HepG2 (cell line): ENCODE results near the gene TP53TG5. TPM values are rescaled to one million over a fixed set of nuclear protein-coding genes. Genes with fewer than 3 reads are reported as not detected.
A peak's percentile ranks its signal among the peaks of the same experiment; 100 is the strongest.

Source experiments
- ATAC-seq: fragments of 200-7000 bp; cut with Tn5 transposase; 3 replicates; pipeline ENCODE4 v1.9.1; 2020; ENCODE audit warnings: mild to moderate bottlenecking, moderate library complexity
- BruUV-seq: library from RNA; stranded (reverse); fragments of 400-500 nt; replicated peaks from 2 replicates; lab custom pipeline; 2021; lab: Mats Ljungman, UMichigan
- CTCF ChIA-PET: fragments of 300-600 bp; formaldehyde crosslinking; extraction: SDS; loops from one replicate; lab custom pipeline; 2021; ENCODE audit warnings: low total read pairs, inconsistent platforms, low intra/inter-chr PET ratio; lab: Yijun Ruan, JAX
- POLR2A ChIA-PET: fragments of 350-600 bp; sonication (Branson Sonifier 250); formaldehyde crosslinking; loops from one replicate; lab custom pipeline; 2020; ENCODE audit warnings: antibody characterized with exemption, inconsistent platforms; lab: Yijun Ruan, JAX
- DNase-seq: peaks from one replicate; pipeline ENCODE4 v3.0.0-alpha.2; 2015; ENCODE audit warnings: low spot score
- FAIRE-seq: peaks from 3 replicates; lab custom pipeline; 2011; peaks lifted over from hg19 to GRCh38; lab: Jason Lieb, UNC
- H2AFZ ChIP-seq: one replicate; pipeline ENCODE4 v1.6.1; 2011; ENCODE audit warnings: low read length, inconsistent platforms
- H3K27ac ChIP-seq: fragments of 300-600 bp; 3 replicates; pipeline ENCODE4 v1.8.0; 2011; ENCODE audit warnings: mixed run types, mild to moderate bottlenecking, mixed read lengths, low read length, inconsistent platforms; ENCODE audit not compliant: insufficient read depth; ENCODE audit errors: extremely low read length
- H3K27me3 ChIP-seq, 2 experiments: fragments of 200-600 bp in 1 of 2; 2 replicates in 1 of 2; 3 replicates in 1 of 2; pipeline versions ENCODE4 v1.6.0 to v1.8.0; 2011; ENCODE audit warnings: low read length in 2 of 2, mild to moderate bottlenecking in 2 of 2, moderate library complexity in 2 of 2, inconsistent platforms in 1 of 2; ENCODE audit not compliant: insufficient read depth in 2 of 2, control insufficient read depth in 1 of 2
- H3K36me3 ChIP-seq, 2 experiments: fragments of 200-600 bp in 1 of 2; replicated peaks in 1 of 2; 2 replicates in 1 of 2; 3 replicates in 1 of 2; pipeline versions ENCODE4 v1.5.1 to v1.8.0; 2011; ENCODE audit warnings: low read length in 2 of 2, inconsistent platforms in 1 of 2; ENCODE audit not compliant: insufficient read depth in 2 of 2, control insufficient read depth in 1 of 2
- H3K4me1 ChIP-seq: 2 replicates; pipeline ENCODE4 v1.5.1; 2012; ENCODE audit warnings: low read length, inconsistent platforms; ENCODE audit not compliant: insufficient read depth
- H3K4me2 ChIP-seq: 2 replicates; pipeline ENCODE4 v1.6.0; 2011; ENCODE audit warnings: low read depth, low read length, inconsistent platforms
- H3K4me3 ChIP-seq, 3 experiments: fragments of 200-600 bp in 1 of 3; sonication (generic), shearing (Covaris generic) in 1 of 3; replicated peaks in 1 of 3; 2 replicates each; pipeline ENCODE4 v1.5.1; 2011 to 2016; ENCODE audit warnings: low read length in 3 of 3, inconsistent platforms in 2 of 3, low read depth in 2 of 3, mild to moderate bottlenecking in 2 of 3, control low read depth in 1 of 3, mixed read lengths in 1 of 3; ENCODE audit not compliant: insufficient read depth in 1 of 3
- H3K79me2 ChIP-seq: one replicate; pipeline ENCODE4 v1.6.1; 2011; ENCODE audit warnings: low read length, inconsistent platforms; ENCODE audit not compliant: insufficient read depth
- H3K9ac ChIP-seq: 2 replicates; pipeline ENCODE4 v1.6.0; 2011; ENCODE audit warnings: mild to moderate bottlenecking, low read depth, low read length, inconsistent platforms; ENCODE audit not compliant: insufficient read depth
- H3K9me3 ChIP-seq: 2 replicates; pipeline ENCODE4 v1.5.1; 2012; ENCODE audit warnings: mild to moderate bottlenecking, low read length
- H4K20me1 ChIP-seq: 2 replicates; pipeline ENCODE4 v1.6.0; 2011; ENCODE audit warnings: inconsistent platforms, mild to moderate bottlenecking, low read length, moderate library complexity; ENCODE audit not compliant: insufficient read depth
- BHLHE40 ChIP-seq: IDR thresholded peaks from 2 replicates; pipeline ENCODE4 v1.6.1; 2011; ENCODE audit warnings: low read length, improper control_type of control experiment
- FOXA1 ChIP-seq, 2 experiments: fragments of 450-650 bp in 1 of 2; sonication (generic) in 1 of 2; formaldehyde crosslinking in 1 of 2; IDR thresholded peaks; 2 replicates each; pipeline versions ENCODE4 v1.4.0 to v1.6.1; 2016 to 2020; ENCODE audit warnings: missing genetic modification reagents in 1 of 2
- KLF6 ChIP-seq: IDR thresholded peaks from 2 replicates; pipeline ENCODE4 v1.8.0; 2016; ENCODE audit warnings: missing biosample characterization, missing genetic modification reagents
- NFE2 ChIP-seq: sonication (generic); formaldehyde crosslinking; IDR thresholded peaks from 2 replicates; pipeline ENCODE4 v1.4.0; 2020; ENCODE audit warnings: missing genetic modification reagents
- NONO ChIP-seq, 2 experiments: fragments of 450-650 bp in 1 of 2; sonication (generic) in 1 of 2; formaldehyde crosslinking in 1 of 2; IDR thresholded peaks in 1 of 2; conservative IDR thresholded peaks in 1 of 2; 2 replicates each; pipeline versions ENCODE4 v1.6.1 to v1.8.0; 2017 to 2022; ENCODE audit warnings: mild to moderate bottlenecking in 1 of 2, missing genetic modification reagents in 1 of 2, moderate library complexity in 1 of 2
- POLR2A ChIP-seq, 2 experiments: IDR thresholded peaks; 2 replicates each; pipeline ENCODE4 v1.6.1; 2011; ENCODE audit warnings: low read depth in 2 of 2, low read length in 2 of 2, mild to moderate bottlenecking in 1 of 2, moderate library complexity in 1 of 2; ENCODE audit not compliant: insufficient read depth in 1 of 2
- POLR2AphosphoS2 ChIP-seq: IDR thresholded peaks from 2 replicates; pipeline ENCODE4 v1.6.1; 2011; ENCODE audit warnings: low read depth, low read length, improper control_type of control experiment
- SMAD3 ChIP-seq: sonication (generic); formaldehyde crosslinking; IDR thresholded peaks from 2 replicates; pipeline ENCODE4 v1.4.0; 2020; ENCODE audit warnings: missing genetic modification reagents
- SYNCRIP ChIP-seq: fragments of 200-400 bp; formaldehyde crosslinking; IDR thresholded peaks from 2 replicates; pipeline ENCODE4 v1.6.1; 2018; ENCODE audit warnings: mild to moderate bottlenecking, low read depth, low read length; ENCODE audit not compliant: insufficient read depth
- USF2 ChIP-seq, 2 experiments: sonication (generic) in 1 of 2; formaldehyde crosslinking in 1 of 2; IDR thresholded peaks; 2 replicates each; pipeline versions ENCODE4 v1.5.1 to v1.6.1; 2011 to 2020; ENCODE audit warnings: borderline replicate concordance in 1 of 2, low read depth in 1 of 2, low read length in 1 of 2, mild to moderate bottlenecking in 1 of 2, missing genetic modification reagents in 1 of 2, moderate library complexity in 1 of 2
- ZBTB3 ChIP-seq: sonication (generic); formaldehyde crosslinking; IDR thresholded peaks from 2 replicates; pipeline ENCODE4 v1.4.0; 2020; ENCODE audit warnings: low read depth, mild to moderate bottlenecking, moderate library complexity, missing genetic modification reagents, borderline replicate concordance
- ZNF12 ChIP-seq: sonication (generic); formaldehyde crosslinking; IDR thresholded peaks from 2 replicates; pipeline ENCODE4 v1.5.0; 2020; ENCODE audit warnings: missing genetic modification reagents
- ZNF670 ChIP-seq: sonication (generic); formaldehyde crosslinking; IDR thresholded peaks from 2 replicates; pipeline ENCODE4 v1.8.0; 2022; ENCODE audit warnings: mild to moderate bottlenecking, missing genetic modification reagents, borderline replicate concordance
- whole genome bisulfite sequencing: methylation state at CpG from one replicate; pipeline ENCODE4 v1.1.6; 2017; ENCODE audit warnings: low lambda C conversion rate; 5-methylcytosine and 5-hydroxymethylcytosine counted together
- in situ Hi-C: cut with HindIII; loops from 2 replicates; pipeline ENCODE4 v1.10.0; 2017; ENCODE audit warnings: low pct_unique_long_range_greater_than_20kb; ENCODE audit not compliant: extremely low pct_ligation_motif_present
- intact Hi-C: fragments of 100-400 bp; cut with micrococcal nuclease; formaldehyde crosslinking; loops from one replicate; pipeline ENCODE4 v1.10.0; 2022; ENCODE audit not compliant: unreplicated experiment
- polyA plus RNA-seq, 8 experiments: library from polyadenylated mRNA; depleted of rRNA in 3 of 8; stranded (reverse) in 7 of 8; unstranded in 1 of 8; fragments of >200 nt; fragmentation: Illumina TruSeq in 4 of 8; extraction: Trizol in 4 of 8; gene quantifications; 2 replicates each; pipeline versions ENCODE4 v1.2.1 to v1.2.3, GENCODE V29; 2011 to 2016; ENCODE audit warnings: low read depth in 4 of 8, missing spikeins in 1 of 8, mixed read lengths in 1 of 8; ENCODE audit not compliant: insufficient read depth in 1 of 8
- total RNA-seq, 5 experiments: library from RNA; depleted of rRNA; stranded (reverse); fragments of >200 nt; fragmentation: Illumina TruSeq; extraction: Trizol; gene quantifications; 2 replicates each; pipeline ENCODE4 v1.2.3, GENCODE V29; 2016; ENCODE audit warnings: low read depth in 1 of 5
- TF ChIP-seq, protein P1 (sequence below): sonication (generic); formaldehyde crosslinking; IDR thresholded peaks from 2 replicates; pipeline ENCODE4 v1.5.0; 2020; ENCODE audit warnings: mild to moderate bottlenecking, missing genetic modification reagents
- TF ChIP-seq, protein P2 (sequence below): sonication (generic); formaldehyde crosslinking; IDR thresholded peaks from 2 replicates; pipeline ENCODE4 v1.5.0; 2020; ENCODE audit warnings: missing genetic modification reagents

TP53TG5 gene
- total and polyA plus RNA-seq, 2 of the 13 experiments (the other 11 are each of a cell fraction or from before 2014, with no cell fraction given), result 0.11 TPM; not detected in 1

DNA sequence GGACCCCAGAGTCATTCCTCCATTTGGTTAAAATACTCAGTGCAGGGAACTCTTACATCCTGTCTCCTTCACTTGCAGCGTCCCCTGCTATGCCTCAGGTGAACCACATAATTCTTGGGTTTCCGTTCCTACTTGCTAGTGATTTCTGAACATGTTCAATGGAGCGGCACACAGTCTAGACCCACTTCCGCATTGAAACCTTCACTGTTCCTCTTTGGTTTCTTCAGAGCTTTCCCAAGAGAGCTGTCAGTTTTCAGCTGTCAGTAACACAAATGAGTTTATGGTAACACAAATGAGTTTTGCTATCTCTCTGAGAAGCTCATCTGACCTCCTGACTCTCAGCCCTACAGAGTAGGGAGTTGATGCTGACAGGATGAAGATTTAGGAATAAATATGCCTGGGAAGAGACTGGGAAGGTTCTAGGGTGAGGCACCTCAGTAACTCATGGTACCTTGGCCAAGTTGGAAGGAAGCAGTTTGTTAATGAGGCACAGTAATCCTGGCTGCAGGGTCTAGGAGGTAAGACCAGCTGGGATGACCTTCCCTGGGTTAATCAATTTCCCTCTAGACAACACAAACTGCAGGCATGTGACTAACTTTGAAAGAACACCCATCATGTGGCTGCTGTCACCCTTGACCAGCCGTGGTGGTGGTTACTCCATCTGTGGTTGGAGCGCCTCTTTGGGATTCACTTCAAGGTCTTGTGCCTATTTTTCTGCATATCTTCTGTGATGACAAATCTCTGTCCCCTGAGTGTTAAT lies 9.7 kb downstream of the TP53TG5 start:
- Histone ChIP-seq H3K27me3 (no peaks in the 10 kb centered on the region; a peak in 1 of 5 replicates), H3K9me3 (no peaks in the 10 kb centered on the region), H3K9ac (no peak overlapping the region), H3K36me3 (peaks cover 20 to 32% of the 10 kb centered on the region in 2 experiments), H3K4me1 (peaks cover 31% of the 10 kb centered on the region), H3K79me2 (peaks cover 12% of the 10 kb centered on the region), H2AFZ (no peak overlapping the region), H3K27ac (no peak overlapping the region), H3K4me3 (no peak overlapping the region), H4K20me1 (peaks cover 4% of the 10 kb centered on the region; the same call in 1 of the 2 replicates), H3K4me2 (no peak overlapping the region)
- 86% methylated on average over 6 of the region's 6 CpGs for WGBS
- in situ Hi-C loops, result no loop called here
- DNase-seq, result no peak
- ATAC-seq, result no peak
- no peak for FAIRE-seq
- ChIA-PET CTCF (no interaction called here), POLR2A (interaction anchor here (2.0 to 29.5 kb wide), 3 partner anchors 25 to 48 kb away, joined by 5 to 1422 read pairs (median 14); partner anchors contain the start of genes PIGT and SDC4)
- intact Hi-C loops, result no loop called here
- no TSS peak for BruUV-seq
- TF ChIP-seq ZNF670 (CRISPR knock-in tag), result no peak
- TF ChIP-seq NONO (IDR thresholded peaks at IDR 0.05), result no peak
- no peak for TF ChIP-seq NONO (CRISPR knock-in tag; conservative IDR thresholded peaks at IDR 0.05)
- no peak for TF ChIP-seq ZNF12
- no peak for TF ChIP-seq KLF6 (CRISPR knock-in tag)
- no peak for TF ChIP-seq FOXA1 (IDR thresholded peaks at IDR 0.05)
- no peak for TF ChIP-seq FOXA1 (CRISPR knock-in tag; IDR thresholded peaks at IDR 0.05)
- TF ChIP-seq, protein P1, sequence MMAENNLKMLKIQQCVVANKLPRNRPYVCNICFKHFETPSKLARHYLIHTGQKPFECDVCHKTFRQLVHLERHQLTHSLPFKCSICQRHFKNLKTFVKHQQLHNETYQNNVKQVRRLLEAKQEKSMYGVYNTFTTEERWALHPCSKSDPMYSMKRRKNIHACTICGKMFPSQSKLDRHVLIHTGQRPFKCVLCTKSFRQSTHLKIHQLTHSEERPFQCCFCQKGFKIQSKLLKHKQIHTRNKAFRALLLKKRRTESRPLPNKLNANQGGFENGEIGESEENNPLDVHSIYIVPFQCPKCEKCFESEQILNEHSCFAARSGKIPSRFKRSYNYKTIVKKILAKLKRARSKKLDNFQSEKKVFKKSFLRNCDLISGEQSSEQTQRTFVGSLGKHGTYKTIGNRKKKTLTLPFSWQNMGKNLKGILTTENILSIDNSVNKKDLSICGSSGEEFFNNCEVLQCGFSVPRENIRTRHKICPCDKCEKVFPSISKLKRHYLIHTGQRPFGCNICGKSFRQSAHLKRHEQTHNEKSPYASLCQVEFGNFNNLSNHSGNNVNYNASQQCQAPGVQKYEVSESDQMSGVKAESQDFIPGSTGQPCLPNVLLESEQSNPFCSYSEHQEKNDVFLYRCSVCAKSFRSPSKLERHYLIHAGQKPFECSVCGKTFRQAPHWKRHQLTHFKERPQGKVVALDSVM, result no peak
- peak; percentile 28; the same call in 1 of the 2 replicates for TF ChIP-seq BHLHE40
- TF ChIP-seq, protein P2, sequence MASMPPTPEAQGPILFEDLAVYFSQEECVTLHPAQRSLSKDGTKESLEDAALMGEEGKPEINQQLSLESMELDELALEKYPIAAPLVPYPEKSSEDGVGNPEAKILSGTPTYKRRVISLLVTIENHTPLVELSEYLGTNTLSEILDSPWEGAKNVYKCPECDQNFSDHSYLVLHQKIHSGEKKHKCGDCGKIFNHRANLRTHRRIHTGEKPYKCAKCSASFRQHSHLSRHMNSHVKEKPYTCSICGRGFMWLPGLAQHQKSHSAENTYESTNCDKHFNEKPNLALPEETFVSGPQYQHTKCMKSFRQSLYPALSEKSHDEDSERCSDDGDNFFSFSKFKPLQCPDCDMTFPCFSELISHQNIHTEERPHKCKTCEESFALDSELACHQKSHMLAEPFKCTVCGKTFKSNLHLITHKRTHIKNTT, result no peak
- no peak for TF ChIP-seq ZBTB3 (CRISPR knock-in tag)
- TF ChIP-seq SYNCRIP, result no peak
- TF ChIP-seq NFE2, result no peak
- TF ChIP-seq POLR2AphosphoS2, result 0 out of 2 replicates have a peak, but pooled peaks have one; percentile 68
- TF ChIP-seq SMAD3 (CRISPR knock-in tag), result no peak
- TF ChIP-seq USF2 (IDR thresholded peaks at IDR 0.05; ENCODE audit: low read depth, low read length), result peak; percentile 40; the same call in 1 of the 2 replicates
- TF ChIP-seq USF2 (CRISPR knock-in tag; IDR thresholded peaks at IDR 0.05; ENCODE audit: borderline replicate concordance), result no peak
- peak in 1 of 2 experiments; percentile 33; a peak in 1 of 4 replicates for TF ChIP-seq POLR2A (IDR thresholded peaks at IDR 0.05; ENCODE audit: insufficient read depth in 1 of 2, low read depth in 2 of 2, low read length in 2 of 2)
